ENCODE results near the gene ZNF415. TPM values are rescaled to one million over a fixed set of nuclear protein-coding genes. Genes with fewer than 3 reads are reported as not detected.

Gene ZNF415
- total RNA-seq, 1 donor from 2014 or later = 15.6 TPM

GRCh38 chr19:53123400-53123799, 9.3 kb downstream of the ZNF415 start:
- H3K36me3 Mint-ChIP-seq = peaks cover 30% of the 10 kb centered on the region
- H3K27ac Mint-ChIP-seq = no peak overlapping the region
- DNase-seq (ENCODE audit: extremely low spot score, unreplicated experiment) = peak; percentile 27
- H3K9me3 Mint-ChIP-seq = peaks cover 3% of the 10 kb centered on the region
- no peaks in the 10 kb centered on the region for H3K27me3 Mint-ChIP-seq
- no peaks in the 10 kb centered on the region for H3K4me1 Mint-ChIP-seq (ENCODE audit: unreplicated experiment)
- H3K4me3 Mint-ChIP-seq = no peak overlapping the region
- TF ChIP-seq, protein P1, sequence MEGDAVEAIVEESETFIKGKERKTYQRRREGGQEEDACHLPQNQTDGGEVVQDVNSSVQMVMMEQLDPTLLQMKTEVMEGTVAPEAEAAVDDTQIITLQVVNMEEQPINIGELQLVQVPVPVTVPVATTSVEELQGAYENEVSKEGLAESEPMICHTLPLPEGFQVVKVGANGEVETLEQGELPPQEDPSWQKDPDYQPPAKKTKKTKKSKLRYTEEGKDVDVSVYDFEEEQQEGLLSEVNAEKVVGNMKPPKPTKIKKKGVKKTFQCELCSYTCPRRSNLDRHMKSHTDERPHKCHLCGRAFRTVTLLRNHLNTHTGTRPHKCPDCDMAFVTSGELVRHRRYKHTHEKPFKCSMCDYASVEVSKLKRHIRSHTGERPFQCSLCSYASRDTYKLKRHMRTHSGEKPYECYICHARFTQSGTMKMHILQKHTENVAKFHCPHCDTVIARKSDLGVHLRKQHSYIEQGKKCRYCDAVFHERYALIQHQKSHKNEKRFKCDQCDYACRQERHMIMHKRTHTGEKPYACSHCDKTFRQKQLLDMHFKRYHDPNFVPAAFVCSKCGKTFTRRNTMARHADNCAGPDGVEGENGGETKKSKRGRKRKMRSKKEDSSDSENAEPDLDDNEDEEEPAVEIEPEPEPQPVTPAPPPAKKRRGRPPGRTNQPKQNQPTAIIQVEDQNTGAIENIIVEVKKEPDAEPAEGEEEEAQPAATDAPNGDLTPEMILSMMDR (conservative IDR thresholded peaks at IDR 0.05) = no peak

- no peaks in the 10 kb centered on the region for H3K27me3 Mint-ChIP-seq
- H3K36me3 Mint-ChIP-seq = peaks cover 56% of the 10 kb centered on the region
- H3K27ac Mint-ChIP-seq = no peak overlapping the region
- H3K9me3 Mint-ChIP-seq = no peaks in the 10 kb centered on the region
- H3K4me1 Mint-ChIP-seq (ENCODE audit: unreplicated experiment) = no peaks in the 10 kb centered on the region
- no peak overlapping the region for H3K4me3 Mint-ChIP-seq
- DNase-seq (ENCODE audit: extremely low spot score, unreplicated experiment) = no peak
- TF ChIP-seq, protein P1 (conservative IDR thresholded peaks at IDR 0.05) = no peak
Measured at GRCh38 chr19:53112286-53112685, 20.4 kb downstream of the ZNF415 start.

DNA sequence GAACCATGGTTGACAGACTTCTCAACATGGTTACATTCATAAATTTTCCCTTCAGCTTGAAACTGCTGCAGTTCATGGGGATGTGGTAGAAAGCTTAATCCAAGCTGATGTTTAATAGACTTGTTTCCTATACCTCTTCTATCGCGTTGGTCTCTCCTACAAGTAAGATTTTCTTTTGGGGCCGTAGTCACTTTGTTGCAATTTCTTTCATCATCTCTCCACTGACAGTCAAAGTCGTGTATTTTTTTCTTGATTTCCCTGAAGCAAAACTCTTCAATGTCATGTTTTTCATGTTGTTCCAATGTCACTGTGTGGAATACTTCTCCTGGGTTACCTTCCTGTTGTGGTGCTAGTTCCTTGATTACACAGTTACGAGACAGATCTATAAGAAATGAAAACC, 23.2 kb downstream of the ZNF415 start:
- TF ChIP-seq, protein P1 (conservative IDR thresholded peaks at IDR 0.05) = no peak
- Mint-ChIP-seq H3K27me3 (no peaks in the 10 kb centered on the region), H3K36me3 (peaks cover 33% of the 10 kb centered on the region)

DNA sequence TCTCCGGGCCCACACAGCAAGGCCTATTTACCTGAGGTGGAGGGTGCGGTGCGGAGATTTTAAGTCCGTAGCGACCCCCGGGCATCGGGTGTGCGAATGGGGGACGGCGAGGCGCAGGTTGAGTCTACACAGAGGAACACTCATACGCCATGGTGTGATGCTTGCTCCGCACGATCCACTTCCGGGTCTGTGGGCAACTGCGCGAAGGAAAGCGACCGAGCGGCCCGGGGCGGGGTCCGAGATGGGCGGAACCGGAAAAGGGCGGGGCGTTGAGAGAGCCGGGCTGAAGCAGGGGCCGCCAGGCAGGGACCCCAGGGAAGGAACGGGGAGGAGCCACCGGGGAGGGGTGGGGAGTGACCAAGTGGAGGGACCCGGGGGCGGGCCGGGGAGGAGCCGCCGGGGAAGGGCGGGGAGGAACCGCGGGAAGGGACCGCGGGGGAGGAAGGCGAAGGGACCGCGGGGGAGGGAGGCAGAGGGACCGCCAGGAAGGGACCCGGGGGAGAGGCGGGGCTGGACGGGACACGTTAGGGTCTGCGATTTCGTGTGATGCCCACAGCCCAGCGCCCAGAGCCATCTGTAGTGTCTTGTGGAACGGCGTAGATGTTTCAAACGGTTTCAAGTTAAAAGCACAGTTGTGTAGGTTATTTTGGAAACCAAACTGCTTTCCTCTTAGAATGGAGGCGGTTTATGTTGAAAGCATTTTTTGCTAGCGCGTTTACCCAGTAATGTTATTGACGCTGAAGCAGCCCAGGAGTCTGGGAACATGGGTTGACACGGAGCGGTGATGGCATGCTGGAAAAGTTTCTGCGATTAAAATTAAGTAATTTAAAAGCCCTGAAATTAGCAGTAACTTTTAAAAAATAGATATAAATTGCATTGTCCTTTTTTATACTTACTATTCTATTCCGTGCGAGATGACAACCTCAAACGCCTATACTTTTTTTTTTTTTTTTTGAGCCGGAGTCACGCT, 29.2 kb downstream of the ZNF415 start, which contains the start of gene ZNF160:
ZNF160 (minus strand) TSS at position 189 of the 970 bp plus-strand sequence. CDS start 17,146 bp downstream, outside the sequence.
- Mint-ChIP-seq H3K4me1 (ENCODE audit: unreplicated experiment) (peaks cover 11% of the 10 kb centered on the region), H3K9me3 (no peaks in the 10 kb centered on the region), H3K4me3 (peak within 1 kb of the TSS; percentile 93), H3K36me3 (peaks cover 24% of the 10 kb centered on the region), H3K27me3 (no peaks in the 10 kb centered on the region), H3K27ac (peak within 1 kb of the TSS; percentile 81)
- DNase-seq (ENCODE audit: extremely low spot score, unreplicated experiment) = peak; percentile 97
- TF ChIP-seq, protein P1 (conservative IDR thresholded peaks at IDR 0.05) = no peak

More for the DNA sequence above, 23.2 kb downstream of the ZNF415 start:
- Mint-ChIP-seq H3K9me3 (no peaks in the 10 kb centered on the region), H3K4me3 (no peak overlapping the region), H3K27ac (no peak overlapping the region), H3K4me1 (ENCODE audit: unreplicated experiment) (no peaks in the 10 kb centered on the region)
- no peak for DNase-seq (ENCODE audit: extremely low spot score, unreplicated experiment)

DNA sequence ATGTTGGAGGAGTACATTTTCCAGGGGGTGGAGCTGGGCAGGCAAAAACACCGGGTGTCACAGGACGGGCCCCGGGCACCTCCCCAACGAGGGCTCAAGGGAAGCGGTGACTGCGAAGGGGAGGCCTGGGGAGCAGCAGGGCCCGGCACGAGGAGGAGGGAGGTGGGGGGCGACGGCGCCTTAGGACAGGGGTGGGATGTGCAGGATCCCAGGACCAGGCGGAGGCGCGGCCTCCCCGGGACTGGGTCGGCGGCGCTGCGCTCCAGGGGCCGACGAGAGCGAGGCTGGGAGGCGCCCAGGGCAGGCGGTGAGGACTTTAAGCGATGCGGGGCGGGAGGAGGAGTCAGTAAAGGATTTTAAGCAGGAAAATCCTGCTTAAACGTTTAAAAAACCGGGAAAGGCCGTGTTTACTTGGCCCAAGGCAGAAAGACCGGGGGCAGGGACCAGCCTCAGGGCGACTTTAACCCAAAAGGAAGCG, 29.9 kb downstream of the ZNF415 start:
- peak overlapping the region; percentile 81 for H3K27ac Mint-ChIP-seq
- no peaks in the 10 kb centered on the region for H3K9me3 Mint-ChIP-seq
- no peaks in the 10 kb centered on the region for H3K27me3 Mint-ChIP-seq
- peaks cover 19% of the 10 kb centered on the region for H3K36me3 Mint-ChIP-seq
- TF ChIP-seq, protein P1 (conservative IDR thresholded peaks at IDR 0.05) = no peak
- peaks cover 16% of the 10 kb centered on the region for H3K4me1 Mint-ChIP-seq (ENCODE audit: unreplicated experiment)
- no peak for DNase-seq (ENCODE audit: extremely low spot score, unreplicated experiment)
- peak overlapping the region; percentile 93 for H3K4me3 Mint-ChIP-seq

All from type B pancreatic cell (in vitro differentiated cells).